Measurements from ENCODE around the gene RBFOX1.

RBFOX1 gene

GRCh38 chr16:7675628-7676027 is 343.0 kb downstream of the RBFOX1 start:
- DNase-seq = no peak

- no peak for DNase-seq
Measured at GRCh38 chr16:7680296-7680695, 347.7 kb downstream of the RBFOX1 start.

GRCh38 chr16:7688811-7689210 is 356.2 kb downstream of the RBFOX1 start:
- DNase-seq = no peak

- no peak for DNase-seq
Measured at GRCh38 chr16:7689234-7689633, 356.6 kb downstream of the RBFOX1 start.

- no peak for DNase-seq
Measured at GRCh38 chr16:7691533-7691932, 358.9 kb downstream of the RBFOX1 start.

- no peak for DNase-seq
Measured at GRCh38 chr16:7703672-7704071, 371.0 kb downstream of the RBFOX1 start.

- no peak for DNase-seq
Measured at GRCh38 chr16:7705885-7706284, 373.2 kb downstream of the RBFOX1 start.

GRCh38 chr16:7709186-7709585 is 376.5 kb downstream of the RBFOX1 start:
- no peak for DNase-seq

GRCh38 chr16:7713244-7713643 is 380.6 kb downstream of the RBFOX1 start:
- peak in 1 of 58 donors; percentile 2 for DNase-seq

- peak in 22 of 58 donors; percentile 3 to 58 (median 26) for DNase-seq
Measured at GRCh38 chr16:7714775-7715174, 382.1 kb downstream of the RBFOX1 start.

- peak in 1 of 58 donors; percentile 26 for DNase-seq
Measured at GRCh38 chr16:7716660-7717550, 384.3 kb downstream of the RBFOX1 start.

- DNase-seq = no peak
Measured at GRCh38 chr16:7722761-7723160, 390.1 kb downstream of the RBFOX1 start.

- peak in 5 of 58 donors; percentile 6 to 50 (median 12) for DNase-seq
Measured at GRCh38 chr16:7731141-7731540, 398.5 kb downstream of the RBFOX1 start.

GRCh38 chr16:7736138-7736665 is 403.6 kb downstream of the RBFOX1 start:
- no peak for DNase-seq

- DNase-seq = no peak
Measured at GRCh38 chr16:7742626-7743025, 410.0 kb downstream of the RBFOX1 start.

- DNase-seq = peak in 50 of 58 donors; percentile 4 to 81 (median 46)
Measured at GRCh38 chr16:7744546-7745264, 412.1 kb downstream of the RBFOX1 start.

- DNase-seq = peak in 33 of 58 donors; percentile 0 to 81 (median 20)
Measured at GRCh38 chr16:7745276-7745675, 412.6 kb downstream of the RBFOX1 start.

GRCh38 chr16:7746941-7747340 is 414.3 kb downstream of the RBFOX1 start:
- peak in 1 of 58 donors; percentile 3 for DNase-seq

- no peak for DNase-seq
Measured at GRCh38 chr16:7748522-7748921, 415.9 kb downstream of the RBFOX1 start.

- DNase-seq = no peak
Measured at GRCh38 chr16:7755347-7755882, 422.8 kb downstream of the RBFOX1 start.
